B cell (primary cell): ENCODE results near the gene PLA2G3. TPM values are rescaled to one million over a fixed set of nuclear protein-coding genes. Genes with fewer than 3 reads are reported as not detected.
A peak's percentile ranks its signal among the peaks of the same experiment; 100 is the strongest.

Source experiments
- ATAC-seq: fragments of 200-7000 bp; cut with Tn5 transposase; one replicate; pipeline ENCODE4 v1.10.0; 2021; ENCODE audit warnings: low read depth, mild to moderate bottlenecking, moderate number of reproducible peaks, moderate library complexity
- CTCF ChIA-PET: fragments of 350-600 bp; sonication (Branson Sonifier 250); formaldehyde crosslinking; loops from one replicate; lab custom pipeline; 2021; ENCODE audit warnings: antibody characterized with exemption, inconsistent platforms; lab: Charles Lee
- POLR2A ChIA-PET: fragments of 350-600 bp; sonication (Branson Sonifier 250); formaldehyde crosslinking; loops from one replicate; lab custom pipeline; 2021; ENCODE audit warnings: antibody characterized with exemption; lab: Charles Lee
- DNase-seq: peaks from one replicate; pipeline ENCODE4 v3.0.0; 2013
- H2AFZ ChIP-seq: 2 replicates; pipeline ENCODE4 v1.6.1; 2012; ENCODE audit warnings: mild to moderate bottlenecking, low read depth, low read length; ENCODE audit not compliant: insufficient read depth, poor library complexity, severe bottlenecking
- H3K27ac ChIP-seq, 2 donors: 1 replicate in 1 of 2; 2 replicates in 1 of 2; pipeline ENCODE4 v1.5.1; 2012 to 2013; ENCODE audit warnings: low read length in 2 of 2, mild to moderate bottlenecking in 2 of 2, moderate library complexity in 1 of 2
- H3K27me3 ChIP-seq, 4 experiments: fragments of 200-600 bp in 1 of 4; sonication (generic) in 1 of 4; replicated peaks in 1 of 4; 1 replicate in 2 of 4; 2 replicates in 2 of 4; pipeline versions ENCODE4 v1.6.1 to v1.7.0; 2013 to 2016; ENCODE audit warnings: low read length in 3 of 4, mild to moderate bottlenecking in 2 of 4, mixed read lengths in 1 of 4, moderate library complexity in 1 of 4; ENCODE audit not compliant: insufficient read depth in 4 of 4, control insufficient read depth in 3 of 4; ENCODE audit errors: control extremely low read depth in 1 of 4
- H3K36me3 ChIP-seq, 2 experiments: replicated peaks in 1 of 2; 1 replicate in 1 of 2; 2 replicates in 1 of 2; pipeline versions ENCODE4 v1.6.1 to v1.7.1; 2013; ENCODE audit warnings: low read length in 1 of 2; ENCODE audit not compliant: insufficient read depth in 2 of 2, control insufficient read depth in 1 of 2; ENCODE audit errors: control extremely low read depth in 1 of 2, extremely low read depth in 1 of 2
- H3K4me1 ChIP-seq, 2 donors: fragments of 200-600 bp in 1 of 2; sonication (generic) in 1 of 2; 1 replicate in 1 of 2; 2 replicates in 1 of 2; pipeline versions ENCODE4 v1.5.1 to v1.6.1; 2013 to 2017; ENCODE audit warnings: low read length in 2 of 2; ENCODE audit not compliant: control insufficient read depth in 2 of 2, insufficient read depth in 2 of 2
- H3K4me2 ChIP-seq: replicated peaks from 2 replicates; pipeline ENCODE3; 2012; ENCODE audit warnings: mild to moderate bottlenecking, low read depth, low read length; ENCODE audit not compliant: poor library complexity, severe bottlenecking
- H3K4me3 ChIP-seq, 5 experiments: fragments of 200-600 bp in 1 of 5; sonication (generic) in 1 of 5; 1 replicate in 3 of 5; 2 replicates in 2 of 5; pipeline versions ENCODE4 v1.5.1 to v1.7.0; 2011 to 2016; ENCODE audit warnings: low read length in 4 of 5, mild to moderate bottlenecking in 4 of 5, low read depth in 2 of 5, control low read depth in 1 of 5, moderate library complexity in 1 of 5; ENCODE audit not compliant: insufficient read depth in 1 of 5; ENCODE audit errors: control extremely low read depth in 1 of 5, extremely low read depth in 1 of 5
- H3K79me2 ChIP-seq: fragments of 200-600 bp; sonication (generic); one replicate; pipeline ENCODE4 v1.6.0; 2016; ENCODE audit warnings: low read length; ENCODE audit not compliant: control insufficient read depth, insufficient read depth
- H3K9ac ChIP-seq: fragments of 200-600 bp; sonication (generic); 2 replicates; pipeline ENCODE4 v1.6.1; 2017; ENCODE audit warnings: mild to moderate bottlenecking, low read length, moderate library complexity
- H3K9me3 ChIP-seq, 3 donors: one replicate each; pipeline versions ENCODE4 v1.6.1 to v1.7.1; 2013; ENCODE audit warnings: low read length in 2 of 3; ENCODE audit not compliant: control insufficient read depth in 2 of 3, insufficient read depth in 1 of 3; ENCODE audit errors: control extremely low read depth in 1 of 3
- H4K20me1 ChIP-seq: 2 replicates; pipeline ENCODE4 v1.6.0; 2012; ENCODE audit warnings: mild to moderate bottlenecking, low read length; ENCODE audit not compliant: insufficient read depth, control insufficient read depth, poor library complexity, severe bottlenecking
- H3K27ac Mint-ChIP-seq: one replicate; pipeline ENCODE4 v1.8.0; 2021; ENCODE audit warnings: mixed read lengths
- H3K27me3 Mint-ChIP-seq: one replicate; pipeline ENCODE4 v1.8.0; 2021; ENCODE audit warnings: mixed read lengths
- H3K4me1 Mint-ChIP-seq: one replicate; pipeline ENCODE4 v1.8.0; 2021; ENCODE audit warnings: mixed read lengths
- H3K4me3 Mint-ChIP-seq: one replicate; pipeline ENCODE4 v1.8.0; 2021; ENCODE audit warnings: mixed read lengths
- H3K9me3 Mint-ChIP-seq: one replicate; pipeline ENCODE4 v1.8.0; 2022; ENCODE audit warnings: mixed read lengths; ENCODE audit not compliant: insufficient read depth
- EZH2 ChIP-seq: IDR thresholded peaks from 2 replicates; pipeline ENCODE4 v1.6.1; 2012; ENCODE audit warnings: borderline replicate concordance, low read depth, mild to moderate bottlenecking, moderate library complexity, low read length; ENCODE audit not compliant: insufficient read depth, poor library complexity, severe bottlenecking
- WGBS: methylation state at CpG from one replicate; pipeline ENCODE4 v1.1.5; 2013; ENCODE audit warnings: missing lambda C conversion rate; ENCODE audit not compliant: insufficient coverage; 5-methylcytosine and 5-hydroxymethylcytosine counted together
- intact Hi-C: fragments of 100-400 bp; cut with micrococcal nuclease; formaldehyde crosslinking; loops from one replicate; pipeline ENCODE4 v1.10.0; 2022
- polyA plus RNA-seq: library from polyadenylated mRNA; depleted of rRNA; stranded (reverse); fragments of >200 nt; gene quantifications from 2 replicates; pipeline ENCODE4 v1.2.3, GENCODE V29; 2012
- total RNA-seq, 2 donors: library from RNA; stranded (reverse); fragments of 120-200 nt in 1 of 2; gene quantifications; 1 replicate in 1 of 2; 2 replicates in 1 of 2; pipeline versions ENCODE4 v1.2.3 to v1.2.4, GENCODE V29; 2013 to 2022
- TF ChIP-seq, protein P1 (sequence below): fragments of 200-600 bp; IDR thresholded peaks from one replicate; pipeline ENCODE4 v1.8.0; 2022; ENCODE audit warnings: antibody characterized with exemption, mild to moderate bottlenecking

The PLA2G3 gene
- total and polyA plus RNA-seq, 2 donors (not counting 1 experiment from before 2014, with no cell fraction given), result not detected

DNA sequence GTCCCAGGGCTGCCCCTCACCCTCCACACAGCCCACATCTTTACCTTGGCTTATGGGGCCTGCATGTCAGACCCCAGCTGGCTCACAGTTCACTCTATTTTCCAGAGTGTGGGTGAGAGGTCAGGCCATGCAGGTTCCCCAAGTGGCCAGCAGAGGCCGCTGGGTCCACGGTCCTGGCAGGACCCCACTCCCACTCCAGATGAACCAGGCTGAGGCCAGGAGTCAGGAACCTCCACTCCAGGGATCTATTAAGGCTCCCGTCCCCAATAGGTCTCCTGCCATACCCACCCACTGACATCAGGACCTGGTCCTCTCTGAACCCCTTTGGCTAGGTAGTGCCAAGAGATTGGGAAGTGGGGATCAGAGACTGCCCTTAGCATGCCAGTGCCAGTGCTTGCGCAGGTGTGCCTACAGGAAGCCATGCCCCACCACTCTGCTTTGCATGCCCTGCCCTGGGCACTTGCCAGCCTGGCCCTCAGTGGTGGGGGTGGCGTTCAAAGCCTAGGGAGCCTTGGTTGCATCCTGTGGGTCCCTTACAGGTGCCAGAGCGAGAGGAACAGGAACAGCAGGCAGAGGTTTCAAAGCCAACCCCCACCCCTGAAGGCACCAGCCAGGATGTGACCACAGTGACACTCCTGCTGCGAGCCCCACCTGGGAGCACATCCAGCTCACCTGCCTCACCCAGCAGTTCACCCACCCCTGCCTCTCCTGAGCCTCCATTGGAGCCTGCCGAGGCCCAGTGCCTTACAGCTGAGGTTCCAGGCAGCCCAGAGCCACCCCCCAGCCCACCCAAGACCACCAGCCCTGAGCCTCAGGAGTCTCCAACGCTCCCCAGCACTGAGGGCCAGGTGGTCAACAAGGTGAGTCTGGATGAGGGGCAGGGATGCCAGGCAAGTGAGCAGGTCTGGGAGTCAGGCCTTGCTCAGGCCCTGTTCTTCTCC, 50.9 kb downstream of the PLA2G3 start:
- DNase-seq, result peak; percentile 63
- H3K27ac ChIP-seq, result peak overlapping the region; percentile 29 to 36

More for the DNA sequence above, 50.9 kb downstream of the PLA2G3 start:
- TF ChIP-seq, protein P1, sequence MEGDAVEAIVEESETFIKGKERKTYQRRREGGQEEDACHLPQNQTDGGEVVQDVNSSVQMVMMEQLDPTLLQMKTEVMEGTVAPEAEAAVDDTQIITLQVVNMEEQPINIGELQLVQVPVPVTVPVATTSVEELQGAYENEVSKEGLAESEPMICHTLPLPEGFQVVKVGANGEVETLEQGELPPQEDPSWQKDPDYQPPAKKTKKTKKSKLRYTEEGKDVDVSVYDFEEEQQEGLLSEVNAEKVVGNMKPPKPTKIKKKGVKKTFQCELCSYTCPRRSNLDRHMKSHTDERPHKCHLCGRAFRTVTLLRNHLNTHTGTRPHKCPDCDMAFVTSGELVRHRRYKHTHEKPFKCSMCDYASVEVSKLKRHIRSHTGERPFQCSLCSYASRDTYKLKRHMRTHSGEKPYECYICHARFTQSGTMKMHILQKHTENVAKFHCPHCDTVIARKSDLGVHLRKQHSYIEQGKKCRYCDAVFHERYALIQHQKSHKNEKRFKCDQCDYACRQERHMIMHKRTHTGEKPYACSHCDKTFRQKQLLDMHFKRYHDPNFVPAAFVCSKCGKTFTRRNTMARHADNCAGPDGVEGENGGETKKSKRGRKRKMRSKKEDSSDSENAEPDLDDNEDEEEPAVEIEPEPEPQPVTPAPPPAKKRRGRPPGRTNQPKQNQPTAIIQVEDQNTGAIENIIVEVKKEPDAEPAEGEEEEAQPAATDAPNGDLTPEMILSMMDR, result peak; percentile 67
- no peak for TF ChIP-seq EZH2
- Mint-ChIP-seq H3K4me3 (peak overlapping the region; percentile 60), H3K27me3 (no peaks in the 10 kb centered on the region), H3K4me1 (peaks cover 16% of the 10 kb centered on the region), H3K9me3 (no peaks in the 10 kb centered on the region), H3K27ac (peak overlapping the region; percentile 77)
- WGBS, result 54% methylated on average over 6 of the region's 9 CpGs
- Histone ChIP-seq H3K4me2 (peak overlapping the region; percentile 51), H3K4me1 (peaks cover 14 to 39% of the 10 kb centered on the region in 2 donors), H2AFZ (peak overlapping the region; percentile 50), H3K79me2 (peaks cover under 1% of the 10 kb centered on the region), H3K36me3 (no peaks in the 10 kb centered on the region), H3K9ac (peak overlapping the region; percentile 9), H4K20me1 (no peaks in the 10 kb centered on the region), H3K9me3 (no peaks in the 10 kb centered on the region), H3K27me3 (no peaks in the 10 kb centered on the region), H3K4me3 (no peak overlapping the region)
- CTCF ChIA-PET, result interaction anchor here (0.8 to 2.3 kb wide), 9 partner anchors 18 to 224 kb away, joined by 3 to 9 read pairs (median 3); partner anchors contain the start of gene SELENOM
- intact Hi-C loops, result loop anchor here (1.0 to 5.0 kb wide), 3 partner anchors 59 to 327 kb away; no protein-coding TSS in a partner anchor
- ATAC-seq, result peak; percentile 35
- POLR2A ChIA-PET, result interaction anchor here (0.6 kb wide), 1 partner anchor 72 kb away, joined by 4 read pairs; no protein-coding TSS in a partner anchor
